HG03139 (cell line): ENCODE results near the gene ALG13.
"Not testable (repeated sequence)": the region's sequence is repeated elsewhere in the genome, so short reads cannot be mapped to it uniquely, and the experiment has no call there.

Source experiments
- ATAC-seq: cut with Tn5 transposase; IDR thresholded peaks from one replicate; pipeline ENCODE4 v1.9.1; 2021; ENCODE audit not compliant: unreplicated experiment

Gene ALG13

GRCh38 chrX:111680988-111681779 lies at the start of gene ALG13:
Gene ALG13 (plus strand): TSS chrX:111681170. CDS start chrX:111681219, 49 bp downstream.
- ATAC-seq = peak; percentile 97

GRCh38 chrX:111634823-111635729 lies 45.9 kb upstream of the ALG13 start:
- ATAC-seq = no peak

GRCh38 chrX:111641969-111642368 lies 39.0 kb upstream of the ALG13 start:
- ATAC-seq = no peak

GRCh38 chrX:111645165-111645564 lies 35.8 kb upstream of the ALG13 start:
- not testable (repeated sequence) for ATAC-seq

GRCh38 chrX:111645607-111646006 lies 35.4 kb upstream of the ALG13 start:
- no peak for ATAC-seq

- no peak for ATAC-seq
Measured at GRCh38 chrX:111646515-111646914, 34.5 kb upstream of the ALG13 start.

- no peak for ATAC-seq
Measured at GRCh38 chrX:111648802-111649201, 32.2 kb upstream of the ALG13 start.

- no peak for ATAC-seq
Measured at GRCh38 chrX:111649638-111650037, 31.3 kb upstream of the ALG13 start.

GRCh38 chrX:111650845-111651244 lies 30.1 kb upstream of the ALG13 start:
- ATAC-seq = no peak

- ATAC-seq = no peak
Measured at GRCh38 chrX:111652719-111653118, 28.3 kb upstream of the ALG13 start.

- ATAC-seq = no peak
Measured at GRCh38 chrX:111661241-111661640, 19.7 kb upstream of the ALG13 start.

- ATAC-seq = no peak
Measured at GRCh38 chrX:111662292-111662691, 18.7 kb upstream of the ALG13 start.

GRCh38 chrX:111671668-111672067 lies 9.3 kb upstream of the ALG13 start:
- no peak for ATAC-seq

- ATAC-seq = no peak
Measured at GRCh38 chrX:111687305-111687704, 6.3 kb downstream of the ALG13 start.

GRCh38 chrX:111695297-111695880 lies 14.4 kb downstream of the ALG13 start:
- no peak for ATAC-seq

GRCh38 chrX:111719426-111720210 lies 38.6 kb downstream of the ALG13 start:
- no peak for ATAC-seq

- ATAC-seq = no peak
Measured at GRCh38 chrX:111728096-111728495, 47.1 kb downstream of the ALG13 start.

- no peak for ATAC-seq
Measured at GRCh38 chrX:111731351-111731750, 50.4 kb downstream of the ALG13 start.

GRCh38 chrX:111736571-111736970 lies 55.6 kb downstream of the ALG13 start:
- no peak for ATAC-seq

GRCh38 chrX:111742018-111742417 lies 61.0 kb downstream of the ALG13 start:
- no peak for ATAC-seq

GRCh38 chrX:111743316-111743715 lies 62.3 kb downstream of the ALG13 start:
- no peak for ATAC-seq
